Panc1 (cell line): ENCODE measurements around the gene PCCA.

Source experiments
- POLR2AphosphoS5 ChIP-seq: IDR thresholded peaks from 2 replicates; pipeline ENCODE4 v1.6.1; 2012; ENCODE audit warnings: mild to moderate bottlenecking, low read depth, low read length, moderate library complexity
- TCF7L2 ChIP-seq: IDR thresholded peaks from 2 replicates; pipeline ENCODE4 v1.6.1; 2011; ENCODE audit warnings: mild to moderate bottlenecking, low read depth, low read length, inconsistent platforms
- TF ChIP-seq, protein P1 (sequence below): fragments of 450-650 bp; IDR thresholded peaks from 2 replicates; pipeline ENCODE4 v1.5.1; 2017; ENCODE audit warnings: mild to moderate bottlenecking

- TF ChIP-seq, protein P1, sequence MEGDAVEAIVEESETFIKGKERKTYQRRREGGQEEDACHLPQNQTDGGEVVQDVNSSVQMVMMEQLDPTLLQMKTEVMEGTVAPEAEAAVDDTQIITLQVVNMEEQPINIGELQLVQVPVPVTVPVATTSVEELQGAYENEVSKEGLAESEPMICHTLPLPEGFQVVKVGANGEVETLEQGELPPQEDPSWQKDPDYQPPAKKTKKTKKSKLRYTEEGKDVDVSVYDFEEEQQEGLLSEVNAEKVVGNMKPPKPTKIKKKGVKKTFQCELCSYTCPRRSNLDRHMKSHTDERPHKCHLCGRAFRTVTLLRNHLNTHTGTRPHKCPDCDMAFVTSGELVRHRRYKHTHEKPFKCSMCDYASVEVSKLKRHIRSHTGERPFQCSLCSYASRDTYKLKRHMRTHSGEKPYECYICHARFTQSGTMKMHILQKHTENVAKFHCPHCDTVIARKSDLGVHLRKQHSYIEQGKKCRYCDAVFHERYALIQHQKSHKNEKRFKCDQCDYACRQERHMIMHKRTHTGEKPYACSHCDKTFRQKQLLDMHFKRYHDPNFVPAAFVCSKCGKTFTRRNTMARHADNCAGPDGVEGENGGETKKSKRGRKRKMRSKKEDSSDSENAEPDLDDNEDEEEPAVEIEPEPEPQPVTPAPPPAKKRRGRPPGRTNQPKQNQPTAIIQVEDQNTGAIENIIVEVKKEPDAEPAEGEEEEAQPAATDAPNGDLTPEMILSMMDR: no peak
- TF ChIP-seq TCF7L2 (no peak), POLR2AphosphoS5 (no peak)
Measured at GRCh38 chr13:100315522-100315921, 226.6 kb downstream of the PCCA start.
